Neural cell (in vitro differentiated cells): ENCODE results near the gene C17orf113.

Experiments
- CTCF ChIP-seq: fragments of 450-650 bp; IDR thresholded peaks from 2 replicates; pipeline ENCODE4 v1.5.1; 2014; ENCODE audit warnings: antibody characterized with exemption, mild to moderate bottlenecking, moderate library complexity; ENCODE audit not compliant: poor library complexity, severe bottlenecking
- EP300 ChIP-seq: fragments of 450-650 bp; conservative IDR thresholded peaks from 2 replicates; pipeline ENCODE4 v1.6.1; 2014; ENCODE audit warnings: antibody characterized with exemption, mild to moderate bottlenecking, moderate library complexity; ENCODE audit not compliant: poor library complexity, severe bottlenecking
- EZH2 ChIP-seq: fragments of 200-600, 300-800 bp; shearing (Covaris generic), sonication (generic); IDR thresholded peaks from 2 replicates; pipeline ENCODE4 v1.6.1; 2014; ENCODE audit warnings: antibody characterized with exemption, low read length, borderline replicate concordance, mild to moderate bottlenecking; ENCODE audit not compliant: insufficient read depth, poor library complexity, severe bottlenecking
- RAD21 ChIP-seq: fragments of 450-650 bp; conservative IDR thresholded peaks from 2 replicates; pipeline ENCODE4 v1.6.1; 2014; ENCODE audit warnings: antibody characterized with exemption, mild to moderate bottlenecking, moderate library complexity
- REST ChIP-seq: IDR thresholded peaks from 2 replicates; pipeline ENCODE4 v1.6.1; 2012; ENCODE audit warnings: borderline replicate concordance
- TAF1 ChIP-seq: IDR thresholded peaks from 2 replicates; pipeline ENCODE4 v1.6.1; 2012; ENCODE audit warnings: low read depth

- TF ChIP-seq EP300 (peak; percentile 35), EZH2 (no peak), CTCF (peak; percentile 40), RAD21 (no peak), REST (peak; percentile 95), TAF1 (peak; percentile 98)
Observed at GRCh38 chr17:42016941-42017865, 33.2 kb downstream of the C17orf113 start, which contains the start of gene DNAJC7.
